ENCODE results near the gene PROZ.

The PROZ gene

DNA sequence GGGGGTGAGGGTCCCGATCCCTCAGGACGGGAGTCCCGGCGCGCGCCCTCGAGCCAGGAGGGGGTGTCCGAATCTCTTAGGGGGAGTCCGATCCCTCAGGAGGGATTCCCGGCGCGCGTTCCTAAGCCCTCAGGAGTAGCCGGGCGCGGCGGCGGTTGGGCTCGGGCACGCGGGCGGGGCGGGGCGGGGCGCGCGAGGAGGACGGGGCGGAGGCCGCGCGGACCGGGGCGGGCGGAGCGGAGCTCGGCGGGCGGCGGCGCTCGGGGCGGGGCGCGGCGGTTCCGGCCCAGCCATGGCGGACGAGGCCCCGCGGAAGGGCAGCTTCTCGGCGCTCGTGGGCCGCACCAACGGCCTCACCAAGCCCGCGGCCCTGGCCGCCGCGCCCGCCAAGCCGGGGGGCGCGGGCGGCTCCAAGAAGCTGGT, 50.9 kb downstream of the PROZ start, which contains the start of gene CUL4A:
CUL4A (plus strand) TSS at position 278 of the 423 bp plus-strand sequence; CDS start at position 293, 15 bp downstream.
- DNase-seq, result peak; percentile 72

GRCh38 chr13:113209759-113210421, 51.4 kb downstream of the PROZ start:
- peak; percentile 68 for DNase-seq

DNA sequence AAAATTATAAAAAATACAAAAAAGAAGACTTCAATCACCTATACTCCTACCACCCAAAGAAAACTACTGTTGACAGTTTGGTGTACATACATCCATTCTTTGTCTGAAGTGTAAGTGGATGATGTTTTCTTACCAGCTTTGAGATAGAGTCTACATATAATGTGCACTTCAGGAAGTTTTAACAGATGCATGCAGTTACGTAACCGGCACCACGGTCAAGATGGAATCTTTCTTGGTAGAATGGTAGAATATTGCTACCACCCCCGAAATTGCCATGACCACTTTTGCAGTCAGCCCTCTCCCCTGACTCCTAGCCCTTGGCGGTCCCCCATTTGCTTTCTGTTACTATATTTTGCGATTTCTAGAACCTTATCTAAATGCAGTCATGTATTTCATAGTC, 52.4 kb downstream of the PROZ start:
- DNase-seq, result no peak

DNA sequence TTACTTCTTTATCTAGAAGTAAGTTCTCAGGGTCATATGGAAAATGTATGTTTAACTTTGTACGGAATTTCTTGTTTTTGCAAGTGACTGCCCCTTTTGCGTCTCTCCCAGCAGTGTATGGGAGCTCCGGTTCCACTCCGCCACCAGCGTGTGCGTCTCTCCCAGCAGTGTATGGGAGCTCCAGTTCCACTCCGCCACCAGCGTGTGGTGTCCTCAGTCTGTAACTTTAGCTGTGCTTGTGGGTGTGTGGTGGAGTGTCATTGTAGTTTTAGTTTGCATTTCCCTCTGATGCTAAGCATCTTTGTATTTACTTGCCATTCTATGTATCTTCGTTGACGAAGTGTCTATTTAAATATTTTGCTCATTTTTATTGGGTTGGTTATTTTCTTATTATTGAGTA, 53.3 kb downstream of the PROZ start:
- DNase-seq, result no peak

GRCh38 chr13:113216254-113217048, 58.0 kb downstream of the PROZ start:
- DNase-seq, result no peak

DNA sequence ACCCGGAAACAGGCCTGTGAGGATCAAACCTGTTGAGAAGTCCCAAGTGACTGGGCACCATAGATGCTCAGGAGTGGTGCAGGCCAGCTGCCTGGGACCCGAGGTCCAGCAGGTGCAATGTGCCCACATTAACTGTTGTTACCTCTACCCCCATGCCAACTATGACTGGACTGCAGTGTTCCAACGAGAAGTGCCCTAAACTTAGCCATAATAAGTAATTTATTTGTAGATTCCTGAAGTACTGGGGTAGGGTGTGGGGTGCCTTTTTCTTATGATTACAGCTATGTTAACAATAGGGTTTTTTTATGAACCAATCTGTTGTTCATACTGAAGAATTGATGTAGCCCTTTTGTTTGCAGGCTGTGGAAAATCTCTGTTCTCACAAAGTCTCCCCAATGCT, 60.1 kb downstream of the PROZ start:
- no peak for DNase-seq

DNA sequence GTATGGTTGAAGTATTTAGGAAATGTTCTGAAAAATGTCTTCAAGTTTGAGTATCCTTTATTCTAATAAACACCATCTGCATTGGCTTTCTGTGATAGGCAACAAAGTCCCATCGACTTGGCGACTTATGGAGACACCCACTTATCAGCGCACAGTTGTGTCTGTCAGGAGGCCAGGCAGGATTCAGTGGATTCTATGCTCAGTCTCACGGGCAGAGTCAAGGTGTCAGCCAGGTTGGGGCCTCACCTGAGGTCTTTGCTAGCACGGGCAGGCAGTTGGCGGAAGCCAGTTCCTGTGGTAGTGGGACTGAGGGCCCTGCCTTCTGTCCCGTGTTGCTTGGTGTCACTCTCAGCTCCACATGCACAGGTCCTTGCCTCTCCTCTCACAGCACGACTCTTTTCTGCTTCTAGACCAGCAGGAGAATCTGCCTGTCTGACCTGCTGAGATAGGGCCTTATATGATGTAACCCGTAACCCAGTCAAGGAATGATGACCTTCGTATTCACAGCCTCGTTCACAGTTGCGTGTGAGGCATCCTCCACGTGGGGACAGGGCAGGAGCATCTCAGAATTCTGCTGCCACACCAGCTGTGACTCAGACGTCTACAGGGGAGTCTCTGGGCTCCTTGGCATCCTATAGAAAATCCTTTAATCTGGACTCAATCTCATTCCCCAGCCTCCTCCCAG, 61.0 kb downstream of the PROZ start:
- DNase-seq, result no peak

- no peak for DNase-seq
Measured at GRCh38 chr13:113220141-113220598, 61.7 kb downstream of the PROZ start.

- no peak for DNase-seq
Measured at GRCh38 chr13:113220877-113221276, 62.4 kb downstream of the PROZ start.

Measured in activated CD8-positive, alpha-beta memory T cell treated with anti-CD3 and anti-CD28 coated beads, Interleukin-2, amount 50 U/mL, for 4 hours (primary cell).